DND-41 (cell line): Measurements from ENCODE around the gene SLC24A4.

Experiments
- ATAC-seq: fragments of 200-7000 bp; cut with Tn5 transposase; 3 replicates; pipeline ENCODE4 v1.9.1; 2021; ENCODE audit warnings: low read depth; ENCODE audit not compliant: insufficient read depth
- DNase-seq: peaks from one replicate; pipeline ENCODE4 v3.0.0-alpha.2; 2020
- H2AFZ ChIP-seq: 2 replicates; pipeline ENCODE4 v1.6.0; 2012; ENCODE audit warnings: low read depth, low read length
- H3K27ac ChIP-seq: 2 replicates; pipeline ENCODE4 v1.5.1; 2012; ENCODE audit warnings: low read length, inconsistent platforms
- H3K27me3 ChIP-seq: fragments of 200-600 bp; sonication (generic); 2 replicates; pipeline ENCODE4 v1.6.0; 2012; ENCODE audit warnings: low read length, mild to moderate bottlenecking, inconsistent platforms; ENCODE audit not compliant: insufficient read depth, poor library complexity
- H3K36me3 ChIP-seq: 2 replicates; pipeline ENCODE4 v1.5.1; 2012; ENCODE audit warnings: low read length, inconsistent platforms; ENCODE audit not compliant: insufficient read depth
- H3K4me1 ChIP-seq: 2 replicates; pipeline ENCODE4 v1.5.1; 2012; ENCODE audit warnings: mild to moderate bottlenecking, low read length; ENCODE audit not compliant: insufficient read depth
- H3K4me2 ChIP-seq: 2 replicates; pipeline ENCODE4 v1.6.0; 2012; ENCODE audit warnings: mild to moderate bottlenecking, moderate library complexity, low read length, inconsistent platforms; ENCODE audit not compliant: insufficient read depth
- H3K4me3 ChIP-seq, 2 experiments: fragments of 200-600 bp in 1 of 2; shearing (Covaris generic) in 1 of 2; 2 replicates each; pipeline ENCODE4 v1.5.1; 2012 to 2016; ENCODE audit warnings: inconsistent platforms in 2 of 2, low read length in 2 of 2, mild to moderate bottlenecking in 2 of 2, low read depth in 1 of 2, moderate library complexity in 1 of 2
- H3K79me2 ChIP-seq: 2 replicates; pipeline ENCODE4 v1.6.0; 2012; ENCODE audit warnings: low read length, inconsistent platforms; ENCODE audit not compliant: insufficient read depth
- H3K9ac ChIP-seq: 2 replicates; pipeline ENCODE4 v1.6.0; 2012; ENCODE audit warnings: low read depth, mild to moderate bottlenecking, inconsistent platforms, low read length, moderate library complexity
- H3K9me3 ChIP-seq: 2 replicates; pipeline ENCODE4 v1.5.1; 2012; ENCODE audit warnings: low read length, moderate library complexity, mild to moderate bottlenecking, inconsistent platforms; ENCODE audit not compliant: insufficient read depth, severe bottlenecking
- H4K20me1 ChIP-seq: 2 replicates; pipeline ENCODE4 v1.6.0; 2012; ENCODE audit warnings: low read length; ENCODE audit not compliant: insufficient read depth
- CTCF ChIP-seq: IDR thresholded peaks from 2 replicates; pipeline ENCODE4 v1.5.1; 2012; ENCODE audit warnings: borderline replicate concordance, low read length, moderate library complexity, mild to moderate bottlenecking; ENCODE audit not compliant: poor library complexity, severe bottlenecking; ENCODE audit errors: extremely low read depth
- EZH2 ChIP-seq: IDR thresholded peaks from 3 replicates; pipeline ENCODE4 v1.6.1; 2012; ENCODE audit warnings: borderline replicate concordance, low read depth, mild to moderate bottlenecking, moderate library complexity, low read length, inconsistent platforms; ENCODE audit not compliant: severe bottlenecking

Gene SLC24A4

GRCh38 chr14:92426237-92426636, 103.3 kb downstream of the SLC24A4 start:
- no peaks in the 10 kb centered on the region for H4K20me1 ChIP-seq
- no peak overlapping the region for H3K27ac ChIP-seq
- no peak overlapping the region for H3K4me3 ChIP-seq
- H3K4me1 ChIP-seq: no peaks in the 10 kb centered on the region
- H3K79me2 ChIP-seq: no peaks in the 10 kb centered on the region
- H3K4me2 ChIP-seq: no peak overlapping the region
- no peaks in the 10 kb centered on the region for H3K36me3 ChIP-seq
- DNase-seq: no peak
- no peak for ATAC-seq
- no peak overlapping the region for H2AFZ ChIP-seq
- no peaks in the 10 kb centered on the region for H3K27me3 ChIP-seq
- no peaks in the 10 kb centered on the region for H3K9me3 ChIP-seq
- H3K9ac ChIP-seq: no peak overlapping the region
- TF ChIP-seq CTCF (no peak), EZH2 (no peak)

- H3K27ac ChIP-seq: no peak overlapping the region
Measured at GRCh38 chr14:92427096-92427495, 104.1 kb downstream of the SLC24A4 start.

GRCh38 chr14:92430686-92431085, 107.7 kb downstream of the SLC24A4 start:
- H3K4me2 ChIP-seq: no peak overlapping the region
- no peaks in the 10 kb centered on the region for H3K36me3 ChIP-seq
- H3K9me3 ChIP-seq: no peaks in the 10 kb centered on the region
- TF ChIP-seq EZH2: no peak
- TF ChIP-seq CTCF: no peak
- H3K9ac ChIP-seq: no peak overlapping the region
- H4K20me1 ChIP-seq: no peaks in the 10 kb centered on the region
- H3K79me2 ChIP-seq: no peaks in the 10 kb centered on the region
- no peak overlapping the region for H2AFZ ChIP-seq
- no peaks in the 10 kb centered on the region for H3K4me1 ChIP-seq
- DNase-seq (no peak), ATAC-seq (no peak)
- H3K4me3 ChIP-seq: no peak overlapping the region
- no peak overlapping the region for H3K27ac ChIP-seq
- H3K27me3 ChIP-seq: no peaks in the 10 kb centered on the region

More at GRCh38 chr14:92427096-92427495, 104.1 kb downstream of the SLC24A4 start:
- Histone ChIP-seq H4K20me1 (no peaks in the 10 kb centered on the region), H3K4me1 (no peaks in the 10 kb centered on the region), H3K4me2 (no peak overlapping the region), H3K79me2 (no peaks in the 10 kb centered on the region), H3K9ac (no peak overlapping the region), H3K9me3 (no peaks in the 10 kb centered on the region), H3K4me3 (no peak overlapping the region), H3K36me3 (no peaks in the 10 kb centered on the region), H2AFZ (no peak overlapping the region), H3K27me3 (no peaks in the 10 kb centered on the region)
- ATAC-seq (no peak), DNase-seq (no peak)
- no peak for TF ChIP-seq EZH2
- TF ChIP-seq CTCF: no peak

- Histone ChIP-seq H4K20me1 (no peaks in the 10 kb centered on the region), H3K27me3 (no peaks in the 10 kb centered on the region), H3K79me2 (no peaks in the 10 kb centered on the region), H3K27ac (no peak overlapping the region), H3K36me3 (no peaks in the 10 kb centered on the region), H3K9me3 (no peaks in the 10 kb centered on the region), H3K4me1 (no peaks in the 10 kb centered on the region), H2AFZ (no peak overlapping the region), H3K9ac (no peak overlapping the region), H3K4me2 (no peak overlapping the region), H3K4me3 (no peak overlapping the region)
- DNase-seq: no peak
- TF ChIP-seq EZH2 (no peak), CTCF (no peak)
- no peak for ATAC-seq
Measured at GRCh38 chr14:92431199-92431725, 108.3 kb downstream of the SLC24A4 start.
